HepG2 (cell line): ENCODE data around the gene CLIC1. TPM values are rescaled to one million over a fixed set of nuclear protein-coding genes. Genes with fewer than 3 reads are reported as not detected.

ENCODE experiments used
- AFF4 ChIP-seq: sonication (generic); formaldehyde crosslinking; IDR thresholded peaks from 2 replicates; pipeline ENCODE4 v1.4.0; 2020; ENCODE audit warnings: missing genetic modification reagents
- ATF5 ChIP-seq: sonication (generic); formaldehyde crosslinking; IDR thresholded peaks from 2 replicates; pipeline ENCODE4 v1.4.0; 2020; ENCODE audit warnings: mild to moderate bottlenecking, low read depth, missing genetic modification reagents
- BRCA1 ChIP-seq: sonication (generic); formaldehyde crosslinking; IDR thresholded peaks from 2 replicates; pipeline ENCODE4 v1.4.0; 2020; ENCODE audit warnings: missing genetic modification reagents
- CCDC6 ChIP-seq: sonication (generic); formaldehyde crosslinking; IDR thresholded peaks from 2 replicates; pipeline ENCODE4 v1.8.1; 2022; ENCODE audit warnings: mild to moderate bottlenecking, missing genetic modification reagents, moderate library complexity
- CHD4 ChIP-seq: fragments of 200-600 bp; sonication (generic); IDR thresholded peaks from 2 replicates; pipeline ENCODE4 v1.7.0; 2017; ENCODE audit warnings: mild to moderate bottlenecking, low read length, borderline replicate concordance
- MTF1 ChIP-seq: sonication (generic); formaldehyde crosslinking; IDR thresholded peaks from 2 replicates; pipeline ENCODE4 v1.5.0; 2020; ENCODE audit warnings: missing genetic modification reagents
- NCOR1 ChIP-seq: fragments of 200-600 bp; sonication (generic); IDR thresholded peaks from 2 replicates; pipeline ENCODE4 v1.7.0; 2017; ENCODE audit warnings: antibody characterized with exemption, low read length, borderline replicate concordance
- PPARG ChIP-seq: conservative IDR thresholded peaks from 2 replicates; pipeline ENCODE4 v1.6.1; 2016; ENCODE audit warnings: missing biosample characterization, missing genetic modification reagents
- RBM22 ChIP-seq: fragments of 200-400 bp; formaldehyde crosslinking; optimal IDR thresholded peaks from 2 replicates; pipeline ENCODE3; 2017; ENCODE audit warnings: mild to moderate bottlenecking, low read length, moderate library complexity
- RNF219 ChIP-seq: sonication (generic); formaldehyde crosslinking; IDR thresholded peaks from 2 replicates; pipeline ENCODE4 v1.5.0; 2020; ENCODE audit warnings: mild to moderate bottlenecking, missing genetic modification reagents
- SAP130 ChIP-seq: IDR thresholded peaks from 2 replicates; pipeline ENCODE4 v1.6.1; 2016; ENCODE audit warnings: low read depth
- SRY ChIP-seq: sonication (generic); formaldehyde crosslinking; IDR thresholded peaks from 2 replicates; pipeline ENCODE4 v1.8.0; 2022; ENCODE audit warnings: mild to moderate bottlenecking, missing genetic modification reagents
- ZBTB7A ChIP-seq: sonication (generic); formaldehyde crosslinking; IDR thresholded peaks from 2 replicates; pipeline ENCODE4 v1.8.0; 2022; ENCODE audit warnings: mild to moderate bottlenecking, missing genetic modification reagents
- ZMYM4 ChIP-seq: sonication (generic); formaldehyde crosslinking; IDR thresholded peaks from 2 replicates; pipeline ENCODE4 v1.8.1; 2023; ENCODE audit warnings: mild to moderate bottlenecking, missing genetic modification reagents
- ZNF234 ChIP-seq: sonication (generic); formaldehyde crosslinking; conservative IDR thresholded peaks from 2 replicates; pipeline ENCODE4 v1.5.1; 2020; ENCODE audit warnings: mild to moderate bottlenecking, missing genetic modification reagents
- ZNF296 ChIP-seq: sonication (generic); formaldehyde crosslinking; conservative IDR thresholded peaks from 2 replicates; pipeline ENCODE4 v1.5.0; 2020; ENCODE audit warnings: mild to moderate bottlenecking, missing genetic modification reagents
- ZNF607 ChIP-seq: sonication (generic); formaldehyde crosslinking; IDR thresholded peaks from 2 replicates; pipeline ENCODE4 v1.5.1; 2020; ENCODE audit warnings: missing genetic modification reagents, mild to moderate bottlenecking, borderline replicate concordance
- ZNF616 ChIP-seq: sonication (generic); formaldehyde crosslinking; IDR thresholded peaks from 2 replicates; pipeline ENCODE4 v1.5.0; 2020; ENCODE audit warnings: low read depth, mild to moderate bottlenecking, missing genetic modification reagents
- ZNF660 ChIP-seq: sonication (generic); formaldehyde crosslinking; IDR thresholded peaks from 2 replicates; pipeline ENCODE4 v1.5.1; 2020; ENCODE audit warnings: mild to moderate bottlenecking, low read depth, missing genetic modification reagents, borderline replicate concordance
- ZNF709 ChIP-seq: sonication (generic); formaldehyde crosslinking; IDR thresholded peaks from 2 replicates; pipeline ENCODE4 v1.5.0; 2020; ENCODE audit warnings: mild to moderate bottlenecking, missing genetic modification reagents
- ZNF761 ChIP-seq: sonication (generic); formaldehyde crosslinking; conservative IDR thresholded peaks from 2 replicates; pipeline ENCODE4 v1.4.0; 2020; ENCODE audit warnings: mild to moderate bottlenecking, missing genetic modification reagents
- ZNF790 ChIP-seq: sonication (generic); formaldehyde crosslinking; IDR thresholded peaks from 2 replicates; pipeline ENCODE4 v1.8.0; 2022; ENCODE audit warnings: missing genetic modification reagents, mild to moderate bottlenecking, borderline replicate concordance
- ZSCAN21 ChIP-seq: sonication (generic); formaldehyde crosslinking; IDR thresholded peaks from 2 replicates; pipeline ENCODE4 v1.8.0; 2022; ENCODE audit warnings: mild to moderate bottlenecking, missing genetic modification reagents, moderate library complexity, borderline replicate concordance
- polyA plus RNA-seq, 8 experiments: library from polyadenylated mRNA; depleted of rRNA in 3 of 8; stranded (reverse) in 7 of 8; unstranded in 1 of 8; fragments of >200 nt; fragmentation: Illumina TruSeq in 4 of 8; extraction: Trizol in 4 of 8; gene quantifications; 2 replicates each; pipeline versions ENCODE4 v1.2.1 to v1.2.3, GENCODE V29; 2011 to 2016; ENCODE audit warnings: low read depth in 4 of 8, missing spikeins in 1 of 8, mixed read lengths in 1 of 8; ENCODE audit not compliant: insufficient read depth in 1 of 8
- total RNA-seq, 5 experiments: library from RNA; depleted of rRNA; stranded (reverse); fragments of >200 nt; fragmentation: Illumina TruSeq; extraction: Trizol; gene quantifications; 2 replicates each; pipeline ENCODE4 v1.2.3, GENCODE V29; 2016; ENCODE audit warnings: low read depth in 1 of 5

The CLIC1 gene
- total and polyA plus RNA-seq, 2 of the 13 experiments (the other 11 are each of a cell fraction or from before 2014, with no cell fraction given): 602 to 891 TPM

- 0 out of 2 replicates have a peak, but pooled peaks have one; percentile 10 for TF ChIP-seq ZNF607
- TF ChIP-seq ZNF234 (CRISPR knock-in tag): no peak
- TF ChIP-seq RBM22: peak; percentile 46
- peak; percentile 65; the same call in 1 of the 2 replicates for TF ChIP-seq CHD4
- TF ChIP-seq ZNF296 (CRISPR knock-in tag): no peak
- 0 out of 2 replicates have a peak, but pooled peaks have one; percentile 54 for TF ChIP-seq MTF1 (CRISPR knock-in tag)
- 0 out of 2 replicates have a peak, but pooled peaks have one; percentile 15 for TF ChIP-seq ZNF616 (CRISPR knock-in tag)
- TF ChIP-seq ZNF660: no peak
- TF ChIP-seq ZNF790 (CRISPR knock-in tag): 0 out of 2 replicates have a peak, but pooled peaks have one; percentile 25
- peak; percentile 4; the same call in 1 of the 2 replicates for TF ChIP-seq NCOR1
- peak; percentile 60; the same call in 1 of the 2 replicates for TF ChIP-seq ZBTB7A (CRISPR knock-in tag)
- peak; percentile 8; the same call in 1 of the 2 replicates for TF ChIP-seq PPARG
- TF ChIP-seq AFF4: peak; percentile 85; the same call in 1 of the 2 replicates
- TF ChIP-seq ZNF761 (CRISPR knock-in tag): no peak
- peak; percentile 11; the same call in 1 of the 2 replicates for TF ChIP-seq SRY (CRISPR knock-in tag)
- TF ChIP-seq BRCA1 (CRISPR knock-in tag): no peak
- no peak for TF ChIP-seq SAP130 (CRISPR knock-in tag)
- 0 out of 2 replicates have a peak, but pooled peaks have one; percentile 56 for TF ChIP-seq RNF219 (CRISPR knock-in tag)
- peak; percentile 15; the same call in 1 of the 2 replicates for TF ChIP-seq CCDC6 (CRISPR knock-in tag)
- TF ChIP-seq ZNF709 (CRISPR knock-in tag): 0 out of 2 replicates have a peak, but pooled peaks have one; percentile 18
- TF ChIP-seq ZSCAN21 (CRISPR knock-in tag): no peak
- peak; percentile 7; the same call in 1 of the 2 replicates for TF ChIP-seq ZMYM4 (CRISPR knock-in tag)
- TF ChIP-seq ATF5: 0 out of 2 replicates have a peak, but pooled peaks have one; percentile 8
These were observed 511 bp upstream of the CLIC1 start (continued) for GRCh38 chr6:31736768-31737314.
